MM.1S (cell line): ENCODE results near the gene NEMP1.

Experiments
- EZH2 ChIP-seq: fragments of 300-600 bp; sonication (generic); optimal IDR thresholded peaks from 2 replicates; pipeline ENCODE3; 2017; ENCODE audit warnings: low read depth, mild to moderate bottlenecking, antibody characterized with exemption, low read length, mixed read lengths
- TF ChIP-seq, protein P1 (sequence below): fragments of 300-600 bp; sonication (generic); IDR thresholded peaks from 2 replicates; pipeline ENCODE4 v1.5.1; 2016; ENCODE audit warnings: antibody characterized with exemption, low read length, mixed read lengths

- TF ChIP-seq EZH2 = no peak
- TF ChIP-seq, protein P1, sequence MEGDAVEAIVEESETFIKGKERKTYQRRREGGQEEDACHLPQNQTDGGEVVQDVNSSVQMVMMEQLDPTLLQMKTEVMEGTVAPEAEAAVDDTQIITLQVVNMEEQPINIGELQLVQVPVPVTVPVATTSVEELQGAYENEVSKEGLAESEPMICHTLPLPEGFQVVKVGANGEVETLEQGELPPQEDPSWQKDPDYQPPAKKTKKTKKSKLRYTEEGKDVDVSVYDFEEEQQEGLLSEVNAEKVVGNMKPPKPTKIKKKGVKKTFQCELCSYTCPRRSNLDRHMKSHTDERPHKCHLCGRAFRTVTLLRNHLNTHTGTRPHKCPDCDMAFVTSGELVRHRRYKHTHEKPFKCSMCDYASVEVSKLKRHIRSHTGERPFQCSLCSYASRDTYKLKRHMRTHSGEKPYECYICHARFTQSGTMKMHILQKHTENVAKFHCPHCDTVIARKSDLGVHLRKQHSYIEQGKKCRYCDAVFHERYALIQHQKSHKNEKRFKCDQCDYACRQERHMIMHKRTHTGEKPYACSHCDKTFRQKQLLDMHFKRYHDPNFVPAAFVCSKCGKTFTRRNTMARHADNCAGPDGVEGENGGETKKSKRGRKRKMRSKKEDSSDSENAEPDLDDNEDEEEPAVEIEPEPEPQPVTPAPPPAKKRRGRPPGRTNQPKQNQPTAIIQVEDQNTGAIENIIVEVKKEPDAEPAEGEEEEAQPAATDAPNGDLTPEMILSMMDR = no peak
Observed at GRCh38 chr12:57099047-57099714, 20.6 kb upstream of the NEMP1 start.
